H1 (cell line): Measurements from ENCODE around the gene TDG. TPM values are rescaled to one million over a fixed set of nuclear protein-coding genes. Genes with fewer than 3 reads are reported as not detected.

Experiments used
- CTCF ChIP-seq, 3 experiments: IDR thresholded peaks; 1 replicate in 2 of 3; 2 replicates in 1 of 3; pipeline versions ENCODE4 v1.5.1 to v1.6.1; 2011; ENCODE audit warnings: low read length in 3 of 3, mild to moderate bottlenecking in 3 of 3, inconsistent platforms in 2 of 3, low read depth in 1 of 3, moderate library complexity in 1 of 3; ENCODE audit not compliant: insufficient read depth in 1 of 3; ENCODE audit errors: control extremely low read depth in 1 of 3
- FOSL1 ChIP-seq: IDR thresholded peaks from 2 replicates; pipeline ENCODE4 v1.6.1; 2011; ENCODE audit warnings: mild to moderate bottlenecking, low read depth, low read length, moderate library complexity; ENCODE audit not compliant: insufficient read depth
- TBP ChIP-seq: IDR thresholded peaks from 2 replicates; pipeline ENCODE4 v1.6.1; 2011; ENCODE audit warnings: low read depth, low read length, improper control_type of control experiment
- polyA plus RNA-seq, 7 experiments: library from polyadenylated mRNA; depleted of rRNA in 3 of 7; stranded (reverse) in 5 of 7; unstranded in 2 of 7; fragments of >200 nt in 5 of 7; fragments of 200-250 nt in 2 of 7; gene quantifications; 1 replicate in 5 of 7; 2 replicates in 1 of 7; 4 replicates in 1 of 7; pipeline versions ENCODE4 v1.2.1 to v1.2.3, GENCODE V29; 2011 to 2013; ENCODE audit warnings: missing spikeins in 2 of 7, mixed read lengths in 2 of 7
- total RNA-seq: library from RNA; stranded (reverse); fragmentation: NEBNext Ultra II Directional; extraction: Animal tissue kit (Norgen Biotek cat#: 25700); gene quantifications from 2 replicates; pipeline ENCODE4 v1.2.1, GENCODE V29; 2021

The TDG gene
- total and polyA plus RNA-seq, 2 of the 8 experiments (the other 6 are each of a cell fraction or from before 2014, with no cell fraction given): 22.7 to 47.8 TPM

- TF ChIP-seq CTCF (IDR thresholded peaks at IDR 0.05; ENCODE audit: control extremely low read depth in 1 of 3, insufficient read depth in 1 of 3, low read depth in 1 of 3, low read length in 3 of 3): no peak
- TF ChIP-seq TBP: peak; percentile 92
- TF ChIP-seq FOSL1: no peak
- TF ChIP-seq, all 59 proteins: peak for 27
Measured at GRCh38 chr12:103965590-103966504, at the start of gene TDG (continued).
